GM03348 (cell line): ENCODE data around the gene PDE5A.
"Not testable (repeated sequence)": the region's sequence is repeated elsewhere in the genome, so short reads cannot be mapped to it uniquely, and the experiment has no call there.

Experiments used
- DNase-seq: peaks from one replicate; pipeline ENCODE4 v3.0.0; 2012; ENCODE audit warnings: low spot score

Gene PDE5A

GRCh38 chr4:119470021-119470736 lies 158.4 kb downstream of the PDE5A start:
- DNase-seq = not testable (repeated sequence)

DNA sequence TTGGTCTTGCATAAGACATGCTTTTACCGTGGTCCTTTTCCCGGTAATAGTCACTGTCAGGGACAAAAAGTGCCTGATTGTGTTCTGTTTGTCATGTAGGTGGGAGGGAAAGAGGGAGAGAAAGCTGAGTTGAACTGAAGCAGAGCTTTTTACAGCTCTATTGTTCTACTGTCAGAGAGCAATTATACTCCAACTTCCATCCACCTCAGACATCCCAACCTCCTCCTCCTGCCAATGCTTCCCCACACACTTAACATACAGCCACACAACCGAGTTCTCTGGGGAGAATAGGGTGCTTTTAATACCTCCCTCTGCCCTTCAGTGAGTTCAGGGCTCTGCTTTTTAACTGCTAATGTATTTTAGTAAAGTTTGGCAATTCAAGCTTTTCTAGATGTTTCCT lies 159.6 kb downstream of the PDE5A start:
- not testable (repeated sequence) for DNase-seq

GRCh38 chr4:119462733-119463132 lies 165.9 kb downstream of the PDE5A start:
- not testable (repeated sequence) for DNase-seq

GRCh38 chr4:119455734-119456133 lies 172.9 kb downstream of the PDE5A start:
- not testable (repeated sequence) for DNase-seq

DNA sequence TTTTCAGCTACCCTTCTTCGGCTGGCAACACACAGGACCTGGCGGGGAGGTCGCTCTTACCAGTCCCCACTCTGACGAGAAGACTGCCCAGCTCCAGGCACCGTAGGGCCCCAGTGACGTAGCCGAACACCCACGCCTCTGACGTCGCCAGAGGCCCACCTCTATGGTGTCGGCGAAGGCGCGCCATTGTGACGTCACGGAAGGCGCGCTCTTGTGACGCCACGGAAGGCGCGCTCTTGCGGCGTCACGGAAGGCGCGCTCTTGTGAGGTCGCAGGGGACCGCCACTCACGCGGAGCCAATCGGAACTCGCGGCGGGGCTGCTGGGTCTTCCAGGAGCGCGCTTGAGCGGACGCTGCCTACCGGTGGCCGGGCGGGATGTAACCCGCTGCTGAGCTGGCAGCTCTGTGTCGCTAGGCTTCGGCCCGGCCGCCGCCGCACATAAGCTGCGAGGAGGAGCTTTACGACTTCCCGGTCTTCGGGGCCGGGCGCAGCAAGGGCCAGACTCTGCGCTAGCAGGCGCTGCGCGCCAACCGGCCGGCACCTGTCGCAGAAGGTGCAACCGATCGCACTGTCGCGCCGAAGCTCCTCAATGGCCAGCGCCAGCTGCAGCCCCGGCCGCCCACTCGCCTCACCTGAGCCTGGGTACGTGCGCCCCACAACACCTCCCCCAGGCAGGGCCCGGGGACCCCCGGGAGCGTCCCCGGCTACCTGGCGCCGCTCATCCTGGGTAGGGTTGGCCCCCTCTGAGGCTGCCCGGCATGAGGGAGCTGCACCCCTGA lies 173.9 kb downstream of the PDE5A start:
- peak; percentile 96 for DNase-seq

DNA sequence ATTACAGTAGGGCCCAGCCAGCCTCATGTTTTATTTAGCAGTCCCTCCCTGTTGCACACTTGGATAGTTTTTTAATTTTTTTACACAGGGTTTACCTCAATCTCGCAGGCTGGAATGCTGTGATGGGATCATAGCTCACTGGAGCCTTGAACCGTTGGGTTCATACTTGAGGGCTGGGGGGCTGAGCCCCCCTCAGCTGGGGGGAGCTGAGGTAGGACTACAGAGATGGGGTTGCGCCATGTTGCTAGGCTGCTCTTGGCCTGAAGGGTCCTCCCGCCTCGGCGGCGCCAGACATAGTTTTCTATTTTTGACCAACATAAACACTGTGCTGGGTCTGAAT lies 174.5 kb downstream of the PDE5A start:
- peak; percentile 36 for DNase-seq

DNA sequence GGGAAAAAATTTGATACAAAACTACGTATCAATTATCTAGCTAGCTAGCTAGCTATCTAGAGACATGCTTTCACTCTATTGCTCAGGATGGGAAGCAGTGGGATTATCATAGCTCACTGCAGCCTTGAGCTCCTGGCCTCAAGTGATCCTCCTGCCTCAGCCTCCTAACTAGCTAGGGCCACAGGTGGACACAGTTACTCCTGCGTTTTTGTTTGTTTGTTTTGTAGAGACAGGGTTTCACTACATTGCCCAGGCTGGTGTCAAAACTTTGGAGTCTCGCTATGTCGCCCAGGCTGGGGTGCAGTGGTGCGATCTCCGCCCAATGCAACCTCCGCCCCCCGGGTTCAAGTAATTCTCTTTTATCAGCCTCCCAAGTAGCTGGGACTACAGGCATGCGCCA lies 175.3 kb downstream of the PDE5A start:
- not testable (repeated sequence) for DNase-seq

GRCh38 chr4:119449851-119450250 lies 178.8 kb downstream of the PDE5A start:
- not testable (repeated sequence) for DNase-seq
